Endothelial cell of umbilical vein (primary cell): Measurements from ENCODE around the gene PIK3R6. TPM values are rescaled to one million over a fixed set of nuclear protein-coding genes. Genes with fewer than 3 reads are reported as not detected.

ENCODE experiments used
- BruUV-seq: library from RNA; stranded (reverse); fragments of 400-500 nt; replicated peaks from 2 replicates; lab custom pipeline; 2021; lab: Mats Ljungman, UMichigan
- CTCF ChIA-PET: fragments of 300-600, 350-600 bp; sonication (Branson Sonifier 250); formaldehyde crosslinking; loops from one replicate; lab custom pipeline; 2021; ENCODE audit warnings: antibody characterized with exemption, inconsistent platforms; lab: Charles Lee
- POLR2A ChIA-PET: fragments of 300-600, 350-600 bp; sonication (Branson Sonifier 250); formaldehyde crosslinking; loops from one replicate; lab custom pipeline; 2021; ENCODE audit warnings: antibody characterized with exemption, inconsistent platforms; lab: Charles Lee
- DNase-seq: peaks from one replicate; pipeline ENCODE4 v3.0.0-alpha.2; 2011; ENCODE audit warnings: low read depth, low spot score
- FAIRE-seq: peaks from 2 replicates; lab custom pipeline; 2011; peaks lifted over from hg19 to GRCh38; lab: Jason Lieb, UNC
- H2AFZ ChIP-seq: 2 replicates; pipeline ENCODE4 v1.6.0; 2012; ENCODE audit warnings: low read depth, low read length, control low read depth, inconsistent platforms
- H3K27ac ChIP-seq: 2 replicates; pipeline ENCODE4 v1.5.1; 2011; ENCODE audit warnings: low read depth, mild to moderate bottlenecking, control low read depth, low read length, moderate library complexity; ENCODE audit not compliant: insufficient read depth
- H3K27me3 ChIP-seq, 2 experiments: 2 replicates each; pipeline versions ENCODE4 v1.6.0 to v1.6.1; 2011; ENCODE audit warnings: low read length in 2 of 2, mixed read lengths in 1 of 2; ENCODE audit not compliant: control insufficient read depth in 2 of 2, insufficient read depth in 2 of 2
- H3K36me3 ChIP-seq, 2 experiments: 2 replicates in 1 of 2; 3 replicates in 1 of 2; pipeline ENCODE4 v1.5.1; 2011; ENCODE audit warnings: low read length in 2 of 2, mild to moderate bottlenecking in 1 of 2, moderate library complexity in 1 of 2; ENCODE audit not compliant: control insufficient read depth in 2 of 2, insufficient read depth in 2 of 2; ENCODE audit errors: extremely low read depth in 1 of 2
- H3K4me1 ChIP-seq: 3 replicates; pipeline ENCODE4 v1.5.1; 2011; ENCODE audit warnings: mild to moderate bottlenecking, low read length; ENCODE audit not compliant: control insufficient read depth, insufficient read depth; ENCODE audit errors: extremely low read depth
- H3K4me2 ChIP-seq: 2 replicates; pipeline ENCODE4 v1.6.1; 2011; ENCODE audit warnings: low read length, control low read depth, mixed read lengths; ENCODE audit not compliant: insufficient read depth
- H3K4me3 ChIP-seq, 3 experiments: fragments of 200-600 bp in 1 of 3; sonication (generic), shearing (Covaris generic) in 1 of 3; replicated peaks in 1 of 3; 2 replicates each; pipeline ENCODE4 v1.5.1; 2011 to 2016; ENCODE audit warnings: control low read depth in 3 of 3, low read length in 3 of 3, mild to moderate bottlenecking in 2 of 3, inconsistent platforms in 1 of 3, low read depth in 1 of 3, moderate library complexity in 1 of 3; ENCODE audit not compliant: insufficient read depth in 1 of 3
- H3K79me2 ChIP-seq: 2 replicates; pipeline ENCODE4 v1.6.0; 2012; ENCODE audit warnings: low read length, inconsistent platforms; ENCODE audit not compliant: control insufficient read depth, insufficient read depth
- H3K9ac ChIP-seq: replicated peaks from 2 replicates; pipeline ENCODE3; 2011; ENCODE audit warnings: low read length, control low read depth; ENCODE audit not compliant: insufficient read depth; ENCODE audit errors: extremely low read depth
- H3K9me1 ChIP-seq: replicated peaks from 3 replicates; pipeline ENCODE4 v1.6.0; 2011; ENCODE audit warnings: mild to moderate bottlenecking, low read length; ENCODE audit not compliant: control insufficient read depth, insufficient read depth; ENCODE audit errors: extremely low read depth
- H3K9me3 ChIP-seq: replicated peaks from 2 replicates; pipeline ENCODE4 v1.5.1; 2012; ENCODE audit warnings: low read length, inconsistent platforms; ENCODE audit not compliant: control insufficient read depth, insufficient read depth
- H4K20me1 ChIP-seq: replicated peaks from 2 replicates; pipeline ENCODE3; 2011; ENCODE audit warnings: mild to moderate bottlenecking, low read length; ENCODE audit not compliant: control insufficient read depth, insufficient read depth; ENCODE audit errors: extremely low read depth
- CTCF ChIP-seq, 2 donors: IDR thresholded peaks; 1 replicate in 1 of 2; 2 replicates in 1 of 2; pipeline ENCODE4 v1.5.1; 2011; ENCODE audit warnings: low read length in 2 of 2, mild to moderate bottlenecking in 2 of 2, moderate library complexity in 2 of 2, control low read depth in 1 of 2, inconsistent platforms in 1 of 2, low read depth in 1 of 2; ENCODE audit not compliant: insufficient read depth in 1 of 2; ENCODE audit errors: extremely low read depth in 1 of 2
- EZH2 ChIP-seq: IDR thresholded peaks from 2 replicates; pipeline ENCODE4 v1.6.1; 2012; ENCODE audit warnings: borderline replicate concordance, low read depth, mild to moderate bottlenecking, moderate library complexity, low read length, inconsistent platforms; ENCODE audit not compliant: severe bottlenecking
- FOS ChIP-seq: IDR thresholded peaks from 2 replicates; pipeline ENCODE4 v1.6.1; 2011; ENCODE audit warnings: mild to moderate bottlenecking, low read length, moderate library complexity, borderline replicate concordance; ENCODE audit not compliant: insufficient read depth
- GATA2 ChIP-seq: IDR thresholded peaks from 2 replicates; pipeline ENCODE4 v1.7.0; 2011; ENCODE audit warnings: low read depth, mild to moderate bottlenecking, moderate library complexity, mixed read lengths, low read length; ENCODE audit not compliant: insufficient read length, insufficient read depth
- JUN ChIP-seq: IDR thresholded peaks from 2 replicates; pipeline ENCODE4 v1.6.1; 2011; ENCODE audit warnings: borderline replicate concordance, low read depth; ENCODE audit not compliant: insufficient read length, insufficient read depth
- MAX ChIP-seq: IDR thresholded peaks from 2 replicates; pipeline ENCODE4 v1.6.1; 2011; ENCODE audit not compliant: insufficient read depth, insufficient read length
- MYC ChIP-seq: IDR thresholded peaks from one replicate; pipeline ENCODE4 v1.6.1; 2011; ENCODE audit warnings: mild to moderate bottlenecking, low read depth, low read length
- POLR2A ChIP-seq: IDR thresholded peaks from 2 replicates; pipeline ENCODE4 v1.6.1; 2012; ENCODE audit warnings: low read depth, mild to moderate bottlenecking, control low read depth, low read length
- POLR2AphosphoS5 ChIP-seq: IDR thresholded peaks from 2 replicates; pipeline ENCODE4 v1.6.1; 2012; ENCODE audit warnings: low read depth, mild to moderate bottlenecking, control low read depth, low read length, moderate library complexity; ENCODE audit not compliant: insufficient read depth
- dilution Hi-C: fragments of 300-500 bp; cut with MboI; formaldehyde crosslinking; loops from one replicate; pipeline ENCODE4 v1.15.0; 2019; ENCODE audit warnings: low sequenced_read_pairs; ENCODE audit not compliant: extremely low pct_ligation_motif_present
- intact Hi-C: fragments of 100-400 bp; cut with micrococcal nuclease; formaldehyde crosslinking; loops from one replicate; pipeline ENCODE4 v1.10.0; 2022
- polyA plus RNA-seq, 4 experiments: library from polyadenylated mRNA; depleted of rRNA in 3 of 4; stranded (reverse) in 3 of 4; unstranded in 1 of 4; fragments of >200 nt; gene quantifications; 2 replicates each; pipeline versions ENCODE4 v1.2.1 to v1.2.3, GENCODE V29; 2011 to 2012; ENCODE audit warnings: missing spikeins in 1 of 4
- total RNA-seq: library from RNA; stranded (reverse); gene quantifications from 2 replicates; pipeline ENCODE4 v1.2.3, GENCODE V29; 2021

Gene PIK3R6
- total and polyA plus RNA-seq, 2 donors (not counting 3 experiments of a cell fraction or from before 2014, with no cell fraction given) = not detected

GRCh38 chr17:8894202-8894671 is 26.8 kb upstream of the PIK3R6 start:
- Histone ChIP-seq H3K36me3 (no peaks in the 10 kb centered on the region), H3K4me3 (no peak overlapping the region), H3K27ac (no peak overlapping the region), H3K9me3 (no peaks in the 10 kb centered on the region), H3K9me1 (no peaks in the 10 kb centered on the region), H2AFZ (no peak overlapping the region), H3K4me1 (no peaks in the 10 kb centered on the region), H3K27me3 (no peaks in the 10 kb centered on the region), H4K20me1 (no peaks in the 10 kb centered on the region), H3K79me2 (no peaks in the 10 kb centered on the region), H3K4me2 (no peak overlapping the region), H3K9ac (no peak overlapping the region)
- ChIA-PET POLR2A (no interaction called here), CTCF (interaction anchor here (0.6 to 1.8 kb wide), 11 partner anchors 13 to 834 kb away, joined by 3 to 7 read pairs (median 4); partner anchors contain the start of gene MFSD6L)
- no TSS peak for BruUV-seq
- DNase-seq (no peak), FAIRE-seq (no peak)
- dilution Hi-C loops = no loop called here
- intact Hi-C loops = loop anchor here (10.0 kb wide), 1 partner anchor 631 kb away; no protein-coding TSS in a partner anchor
- TF ChIP-seq MYC (no peak), MAX (no peak), FOS (no peak), GATA2 (no peak), POLR2A (no peak), EZH2 (no peak), POLR2AphosphoS5 (no peak), CTCF (IDR thresholded peaks at IDR 0.05; ENCODE audit: extremely low read depth in 1 of 2, insufficient read depth in 1 of 2, low read depth in 1 of 2, low read length in 2 of 2) (no peak), JUN (no peak)
